HG02943 (cell line): ENCODE results near the gene TUB.

ENCODE experiments used
- ATAC-seq: cut with Tn5 transposase; IDR thresholded peaks from one replicate; pipeline ENCODE4 v1.9.1; 2021; ENCODE audit warnings: mild to moderate bottlenecking, low read depth, moderate library complexity; ENCODE audit not compliant: unreplicated experiment

The TUB gene

DNA sequence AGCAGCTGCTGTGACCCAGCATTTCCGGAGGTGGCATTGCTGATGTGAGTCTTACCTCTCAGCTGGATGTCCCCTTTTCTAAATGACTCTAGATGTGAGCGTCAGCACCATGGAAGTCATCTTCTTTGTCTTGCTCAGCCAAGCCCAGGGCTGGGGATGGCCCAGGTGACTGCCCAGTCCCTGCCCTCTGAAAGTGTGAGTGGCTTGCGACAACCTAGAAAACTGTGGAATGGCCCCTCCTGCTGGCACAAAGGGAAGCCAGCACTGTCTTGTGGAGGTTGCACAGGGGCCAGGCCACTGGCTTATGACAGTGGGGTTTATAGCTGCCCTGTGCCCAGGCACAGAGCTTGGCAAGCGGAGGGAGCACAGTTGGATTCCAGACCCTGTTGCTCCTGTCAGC lies 6.2 kb downstream of the TUB start:
- no peak for ATAC-seq

DNA sequence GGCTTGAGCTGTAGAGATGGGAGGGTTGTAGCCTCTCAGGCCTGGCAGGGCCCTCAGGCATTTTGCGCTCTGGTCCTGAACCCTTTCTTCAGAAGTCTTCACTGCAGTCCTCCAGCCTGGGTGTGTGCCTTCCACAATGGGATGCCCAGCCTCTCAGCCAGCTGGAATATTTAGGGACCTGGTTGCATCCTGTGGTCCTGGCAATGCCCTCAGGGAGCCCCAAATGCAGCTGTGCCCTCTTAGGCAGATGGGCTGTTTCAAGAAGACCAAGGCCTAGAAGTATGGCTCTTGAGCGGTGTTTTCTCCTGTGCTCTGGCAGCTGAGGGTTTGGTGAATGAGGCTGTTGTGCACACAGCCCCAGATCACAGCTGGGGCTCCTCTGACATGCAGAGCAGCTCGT lies 6.7 kb downstream of the TUB start:
- no peak for ATAC-seq

- no peak for ATAC-seq
These were observed 8.9 kb downstream of the TUB start for GRCh38 chr11:8089791-8090510.

- no peak for ATAC-seq
These were observed 9.7 kb downstream of the TUB start for GRCh38 chr11:8090756-8091155.

GRCh38 chr11:8091721-8092120 lies 10.7 kb downstream of the TUB start:
- ATAC-seq = no peak

DNA sequence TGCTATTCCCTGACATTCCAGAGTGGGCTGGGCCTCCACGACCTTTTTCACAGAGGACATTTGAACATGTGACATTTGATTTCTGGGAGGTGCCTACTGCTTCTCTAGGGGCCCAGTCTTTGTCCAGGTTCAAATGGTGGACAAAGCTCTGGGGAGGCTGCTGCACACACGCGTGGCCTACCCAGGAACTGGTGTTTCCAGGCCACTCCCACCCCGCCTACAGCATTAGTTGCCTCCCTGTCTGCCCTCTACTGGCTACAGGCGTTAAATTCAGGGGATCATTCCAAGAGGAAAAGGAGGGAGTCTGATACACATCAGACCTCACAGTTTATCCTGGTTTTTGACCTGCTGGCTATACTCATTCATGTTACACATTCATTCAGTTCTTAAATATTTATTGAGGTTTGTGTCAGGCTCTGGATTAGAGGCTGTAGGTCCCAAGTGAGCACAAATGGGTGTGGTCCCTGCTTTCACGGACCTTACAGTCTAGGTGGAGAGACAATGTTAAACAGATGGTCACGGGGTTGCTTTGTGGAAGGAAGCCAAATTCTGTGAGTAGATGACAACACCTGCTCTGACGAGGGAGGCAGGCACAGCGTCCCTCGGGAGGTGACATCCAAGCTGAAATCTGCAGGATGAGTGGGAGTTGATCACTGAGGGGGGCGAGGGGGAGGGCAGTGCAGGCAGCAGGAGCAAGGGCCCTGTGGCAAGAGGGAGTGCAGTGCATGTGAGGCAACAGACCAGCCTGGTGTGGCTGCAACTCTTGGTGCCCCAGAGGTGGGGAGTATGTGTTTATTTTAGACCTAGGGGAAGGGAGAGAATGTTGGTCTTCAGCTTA lies 11.8 kb downstream of the TUB start:
- ATAC-seq = peak; percentile 62

- ATAC-seq = no peak
These were observed 13.0 kb downstream of the TUB start for GRCh38 chr11:8093931-8094575.

DNA sequence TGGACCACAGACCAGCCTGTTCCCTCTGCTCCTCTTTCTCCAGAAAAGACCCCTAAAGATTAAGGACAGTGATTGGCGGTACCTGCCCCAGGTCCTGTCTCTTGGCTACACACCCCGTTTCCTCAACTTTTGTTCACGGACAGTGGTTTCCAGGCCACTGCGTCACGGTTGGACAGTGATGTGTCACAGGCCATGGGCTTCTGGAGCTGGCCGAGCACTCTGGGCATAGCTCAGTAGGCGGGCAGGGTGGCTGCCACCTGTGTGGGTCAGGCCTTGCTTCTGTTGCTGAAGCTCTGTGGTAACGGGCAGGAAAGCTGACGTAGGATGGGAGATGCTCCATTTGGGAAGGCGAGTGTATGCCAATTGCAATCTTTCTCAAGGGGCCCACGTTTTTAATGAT lies 13.6 kb downstream of the TUB start:
- no peak for ATAC-seq

GRCh38 chr11:8095371-8095770 lies 14.4 kb downstream of the TUB start:
- no peak for ATAC-seq

- no peak for ATAC-seq
These were observed 15.0 kb downstream of the TUB start for GRCh38 chr11:8095806-8096522.

- ATAC-seq = no peak
These were observed 15.6 kb downstream of the TUB start for GRCh38 chr11:8096575-8096974.

- no peak for ATAC-seq
These were observed 16.1 kb downstream of the TUB start for GRCh38 chr11:8097062-8097461.

- no peak for ATAC-seq
These were observed 16.5 kb downstream of the TUB start for GRCh38 chr11:8097468-8097867.

DNA sequence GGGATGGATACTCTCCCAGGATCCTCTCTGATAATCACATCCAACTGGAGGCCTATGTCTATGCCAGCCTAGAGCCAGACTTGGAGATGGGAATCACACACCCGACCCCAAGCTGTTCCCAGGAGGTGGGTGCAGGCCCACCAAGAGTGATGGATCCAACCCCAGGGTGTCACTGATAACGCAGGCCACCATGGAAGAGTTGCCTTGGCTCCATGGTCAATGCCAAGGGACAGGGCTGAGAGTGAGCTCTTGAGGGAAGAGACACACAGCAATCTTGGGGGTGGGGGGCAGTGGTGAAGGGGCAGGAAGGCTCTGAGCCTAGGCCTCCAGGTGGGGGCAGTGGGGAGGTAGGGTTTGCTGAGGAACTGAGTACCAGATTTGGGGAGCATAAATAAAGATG lies 16.9 kb downstream of the TUB start:
- no peak for ATAC-seq

- no peak for ATAC-seq
These were observed 17.4 kb downstream of the TUB start for GRCh38 chr11:8098361-8098760.

GRCh38 chr11:8098879-8099278 lies 17.9 kb downstream of the TUB start:
- no peak for ATAC-seq

DNA sequence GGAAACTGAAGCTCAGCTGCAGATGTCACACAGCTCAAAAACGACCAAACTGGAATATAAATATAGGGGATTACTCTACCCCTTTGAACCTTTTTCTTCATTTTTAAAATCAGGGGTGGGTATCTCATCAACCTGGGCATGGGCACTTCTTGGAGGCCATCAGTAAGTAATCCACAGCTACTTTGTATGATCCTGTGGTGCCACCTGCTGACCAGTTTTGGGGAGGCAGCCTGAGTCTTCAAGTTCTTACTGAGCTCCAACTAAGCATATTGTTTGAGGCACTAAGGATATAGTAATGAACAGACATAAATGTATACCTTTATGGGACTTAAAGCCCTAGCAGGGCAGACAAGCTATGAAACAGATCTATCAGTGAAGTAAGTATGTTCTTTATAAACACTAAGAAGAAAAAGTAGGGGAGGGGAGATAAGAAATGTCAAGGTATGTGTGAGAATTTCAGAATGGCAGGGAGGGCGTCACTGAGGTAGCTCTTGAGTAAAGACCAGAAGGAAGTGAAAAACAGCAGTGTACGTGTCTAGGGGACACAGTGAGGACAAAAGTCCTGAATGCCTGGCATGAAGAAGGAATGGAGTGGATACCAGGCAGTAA lies 18.4 kb downstream of the TUB start:
- ATAC-seq = no peak

GRCh38 chr11:8100158-8100557 lies 19.1 kb downstream of the TUB start:
- no peak for ATAC-seq

GRCh38 chr11:8100605-8101004 lies 19.6 kb downstream of the TUB start:
- no peak for ATAC-seq

- no peak for ATAC-seq
These were observed 20.4 kb downstream of the TUB start for GRCh38 chr11:8101421-8101820.
